Ascending aorta (tissue), 2 donors: ENCODE data around the gene NNT. TPM values are rescaled to one million over a fixed set of nuclear protein-coding genes. Genes with fewer than 3 reads are reported as not detected.

Experiments used
- DNase-seq, 2 donors: peaks; one replicate each; pipeline ENCODE4 v3.0.0-alpha.2; 2019; ENCODE audit warnings: low spot score in 2 of 2
- H3K27ac ChIP-seq, 2 donors: fragments of 200-600 bp; sonication (generic); one replicate each; pipeline ENCODE4 v1.5.1; 2016 to 2017; ENCODE audit warnings: mild to moderate bottlenecking in 1 of 2
- H3K27me3 ChIP-seq: fragments of 200-600 bp; sonication (generic); one replicate; pipeline ENCODE4 v1.5.1; 2017
- H3K36me3 ChIP-seq, 2 donors: fragments of 200-600 bp; sonication (generic); one replicate each; pipeline ENCODE4 v1.5.1; 2016
- H3K4me1 ChIP-seq, 2 donors: fragments of 200-600 bp; sonication (generic); one replicate each; pipeline ENCODE4 v1.5.1; 2016 to 2017; ENCODE audit warnings: mild to moderate bottlenecking in 1 of 2
- H3K4me3 ChIP-seq, 2 donors: fragments of 200-600 bp; sonication (generic); one replicate each; pipeline ENCODE4 v1.5.1; 2016 to 2017; ENCODE audit warnings: mild to moderate bottlenecking in 1 of 2
- H3K9me3 ChIP-seq, 2 donors: fragments of 200-600 bp; sonication (generic); one replicate each; pipeline ENCODE4 v1.5.1; 2016
- CTCF ChIP-seq, 3 experiments: fragments of 200-600 bp in 2 of 3; fragments of 450-650 bp in 1 of 3; sonication (generic) in 2 of 3; IDR thresholded peaks; one replicate each; pipeline ENCODE4 v1.5.1; 2016 to 2019; ENCODE audit warnings: antibody characterized with exemption in 3 of 3, mild to moderate bottlenecking in 1 of 3, moderate library complexity in 1 of 3
- intact Hi-C: fragments of 100-400 bp; cut with DNase I; formaldehyde crosslinking; loops from one replicate; pipeline ENCODE4 v1.15.1; 2023
- total RNA-seq: library from RNA; depleted of rRNA; stranded (reverse); fragments of >200 nt; gene quantifications from one replicate; pipeline ENCODE4 v1.1.0, GENCODE V29; 2016

The NNT gene
- total RNA-seq, 1 donor from 2014 or later = 13.3 TPM

GRCh38 chr5:43619911-43620310, 16.9 kb downstream of the NNT start:
- H3K27ac ChIP-seq = no peak overlapping the region
- no peak for DNase-seq
- no peak for TF ChIP-seq CTCF (IDR thresholded peaks at IDR 0.05)
- peaks cover 0 to 19% of the 10 kb centered on the region in 2 donors for H3K36me3 ChIP-seq
- no peaks in the 10 kb centered on the region for H3K4me1 ChIP-seq
- no peak overlapping the region for H3K4me3 ChIP-seq
- intact Hi-C loops = no loop called here
- H3K9me3 ChIP-seq = no peaks in the 10 kb centered on the region
- H3K27me3 ChIP-seq = no peaks in the 10 kb centered on the region

- H3K36me3 ChIP-seq = peaks cover 0 to 16% of the 10 kb centered on the region in 2 donors
- H3K9me3 ChIP-seq = no peaks in the 10 kb centered on the region
- intact Hi-C loops = no loop called here
- no peaks in the 10 kb centered on the region for H3K27me3 ChIP-seq
- H3K27ac ChIP-seq = no peak overlapping the region
- no peak for DNase-seq
- no peaks in the 10 kb centered on the region for H3K4me1 ChIP-seq
- no peak for TF ChIP-seq CTCF (IDR thresholded peaks at IDR 0.05)
- no peak overlapping the region for H3K4me3 ChIP-seq
Observed at GRCh38 chr5:43620944-43621505, 18.0 kb downstream of the NNT start.

GRCh38 chr5:43622074-43622473, 19.1 kb downstream of the NNT start:
- no peak for TF ChIP-seq CTCF (IDR thresholded peaks at IDR 0.05)
- no peak for DNase-seq
- H3K27ac ChIP-seq = no peak overlapping the region
- peaks cover 0 to 16% of the 10 kb centered on the region in 2 donors for H3K36me3 ChIP-seq
- no peaks in the 10 kb centered on the region for H3K4me1 ChIP-seq
- no peaks in the 10 kb centered on the region for H3K9me3 ChIP-seq
- H3K27me3 ChIP-seq = no peaks in the 10 kb centered on the region
- no peak overlapping the region for H3K4me3 ChIP-seq
- intact Hi-C loops = no loop called here

GRCh38 chr5:43623048-43623680, 20.2 kb downstream of the NNT start:
- intact Hi-C loops = no loop called here
- DNase-seq = no peak

GRCh38 chr5:43627028-43627427, 24.0 kb downstream of the NNT start:
- H3K27me3 ChIP-seq = no peaks in the 10 kb centered on the region
- DNase-seq = no peak
- intact Hi-C loops = no loop called here

More at GRCh38 chr5:43623048-43623680, 20.2 kb downstream of the NNT start:
- Histone ChIP-seq H3K27ac (no peak overlapping the region), H3K36me3 (peaks cover 0 to 11% of the 10 kb centered on the region in 2 donors), H3K27me3 (no peaks in the 10 kb centered on the region), H3K4me1 (no peaks in the 10 kb centered on the region), H3K9me3 (no peaks in the 10 kb centered on the region), H3K4me3 (no peak overlapping the region)
- TF ChIP-seq CTCF (IDR thresholded peaks at IDR 0.05) = no peak

More at GRCh38 chr5:43627028-43627427, 24.0 kb downstream of the NNT start:
- Histone ChIP-seq H3K27ac (no peak overlapping the region), H3K36me3 (peaks cover 0 to 8% of the 10 kb centered on the region in 2 donors), H3K4me3 (no peak overlapping the region), H3K4me1 (no peaks in the 10 kb centered on the region), H3K9me3 (no peaks in the 10 kb centered on the region)
- TF ChIP-seq CTCF (IDR thresholded peaks at IDR 0.05) = peak; percentile 8 to 36 (median 21)
